ENCODE measurements around the gene MLLT10.

DNA sequence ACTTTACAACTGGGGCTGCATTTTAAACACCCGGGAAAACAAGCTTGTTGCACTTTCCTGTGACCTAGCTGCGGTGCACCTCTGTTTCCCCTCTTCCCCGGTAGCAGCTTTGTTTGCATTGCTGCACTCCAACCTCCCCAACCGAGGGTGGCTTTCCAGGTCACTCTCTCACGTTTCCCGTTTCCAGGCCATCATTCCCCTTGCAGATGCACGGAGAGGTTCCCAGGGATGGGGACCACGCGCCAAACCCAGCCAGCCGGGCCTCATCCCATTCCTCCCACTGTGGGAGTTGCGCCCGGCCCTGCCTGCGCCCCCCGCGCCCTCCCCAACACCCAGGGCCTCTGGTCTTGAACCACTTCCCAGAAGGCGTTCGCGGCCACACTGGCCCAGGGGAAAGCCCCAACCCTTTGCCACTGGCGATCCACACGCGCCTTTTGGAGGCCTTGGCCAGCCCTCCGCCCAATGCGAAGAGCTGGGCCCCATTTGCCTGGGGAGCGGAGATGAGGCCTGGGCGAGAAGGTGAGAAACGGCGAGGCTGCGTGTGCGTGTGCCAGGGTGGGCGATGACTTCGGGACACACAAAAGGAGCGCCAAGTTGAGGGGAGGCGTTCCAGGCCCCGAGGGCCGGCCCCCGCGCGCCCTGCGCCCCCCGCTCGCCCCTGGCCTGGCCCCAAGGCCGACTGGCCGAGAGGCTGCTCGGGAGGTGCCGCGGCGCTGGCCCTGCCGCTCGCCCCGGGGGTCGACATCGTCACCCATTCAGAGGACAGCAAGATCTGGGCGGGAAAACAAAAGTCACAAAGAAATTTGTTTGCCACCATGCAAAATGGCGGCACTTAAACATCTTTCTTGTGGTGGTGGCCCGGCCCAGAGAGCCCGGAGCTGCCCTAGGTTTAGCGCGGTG, 24.4 kb upstream of the MLLT10 start:
- no peak for TF ChIP-seq CTCF (IDR thresholded peaks at IDR 0.05)
- no peak for TF ChIP-seq POLR2A (IDR thresholded peaks at IDR 0.05)
- no peak for TF ChIP-seq EP300 (IDR thresholded peaks at IDR 0.05)
